HG03565 (cell line): ENCODE data around the gene PRKCQ.
"Not testable (repeated sequence)": the region's sequence is repeated elsewhere in the genome, so short reads cannot be mapped to it uniquely, and the experiment has no call there.

Experiments
- ATAC-seq: cut with Tn5 transposase; IDR thresholded peaks from one replicate; pipeline ENCODE4 v1.9.1; 2021; ENCODE audit warnings: mild to moderate bottlenecking, moderate library complexity; ENCODE audit not compliant: unreplicated experiment

Gene PRKCQ

DNA sequence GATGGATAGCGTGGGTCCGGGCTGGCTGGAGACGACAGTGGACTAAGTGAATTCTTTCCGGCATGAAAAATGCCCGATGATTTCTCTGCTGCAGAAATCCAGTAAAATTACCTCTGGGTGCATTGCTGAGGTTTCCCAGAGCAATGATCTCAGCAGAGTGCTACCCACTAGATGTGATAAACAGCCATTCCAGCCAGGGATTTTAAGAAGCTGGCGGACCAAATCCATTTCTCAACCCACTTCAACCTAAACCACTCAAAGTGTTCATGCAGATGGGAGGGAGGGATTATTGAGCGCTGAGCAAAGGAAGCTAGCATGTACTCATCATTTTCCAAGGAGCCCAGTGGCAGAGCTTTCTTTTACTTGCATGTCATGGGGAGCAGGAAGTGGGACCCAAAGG is 116.7 kb downstream of the PRKCQ start:
- no peak for ATAC-seq

DNA sequence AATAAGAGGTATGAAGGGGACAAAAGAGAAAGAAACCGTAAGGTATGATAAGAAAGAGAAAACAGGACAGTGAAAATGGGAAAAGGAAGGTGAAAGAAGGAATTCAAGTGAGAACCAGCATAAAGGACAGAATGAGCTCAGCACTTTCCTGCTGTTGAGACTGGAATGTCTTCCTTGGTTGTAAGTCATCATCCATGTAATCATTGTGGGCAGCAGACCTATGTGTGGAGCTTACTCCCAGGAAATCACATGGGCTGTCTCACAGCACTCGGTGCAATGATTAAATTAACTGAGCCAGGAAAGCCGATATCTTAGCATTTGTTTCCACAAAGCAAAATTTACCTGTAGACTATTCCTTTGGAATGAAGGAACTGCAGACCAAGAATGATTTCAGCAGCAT is 118.1 kb downstream of the PRKCQ start:
- ATAC-seq: no peak

DNA sequence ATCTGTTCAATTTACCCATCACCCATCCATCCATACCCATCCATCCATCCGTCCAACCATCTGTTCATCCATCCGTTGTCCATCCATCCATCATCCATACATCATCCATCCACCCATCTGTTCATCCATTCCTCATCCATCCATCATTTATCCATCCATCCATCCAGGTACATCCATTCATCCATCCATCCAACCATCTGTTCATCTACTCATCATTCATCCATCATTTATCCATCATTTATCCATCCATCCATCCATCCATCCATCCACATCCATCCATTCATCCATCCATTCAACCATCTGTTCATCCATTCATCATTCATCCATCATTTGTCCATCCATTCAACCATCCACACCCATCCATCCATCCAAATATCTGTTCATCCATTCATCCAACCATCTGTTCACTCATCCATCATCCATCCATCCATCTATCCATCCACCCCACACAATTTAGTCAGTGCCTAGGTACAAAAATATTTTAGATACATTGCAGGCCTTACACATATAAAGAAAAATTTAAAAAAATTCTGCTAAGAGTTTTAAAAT is 119.1 kb downstream of the PRKCQ start:
- ATAC-seq: no peak

DNA sequence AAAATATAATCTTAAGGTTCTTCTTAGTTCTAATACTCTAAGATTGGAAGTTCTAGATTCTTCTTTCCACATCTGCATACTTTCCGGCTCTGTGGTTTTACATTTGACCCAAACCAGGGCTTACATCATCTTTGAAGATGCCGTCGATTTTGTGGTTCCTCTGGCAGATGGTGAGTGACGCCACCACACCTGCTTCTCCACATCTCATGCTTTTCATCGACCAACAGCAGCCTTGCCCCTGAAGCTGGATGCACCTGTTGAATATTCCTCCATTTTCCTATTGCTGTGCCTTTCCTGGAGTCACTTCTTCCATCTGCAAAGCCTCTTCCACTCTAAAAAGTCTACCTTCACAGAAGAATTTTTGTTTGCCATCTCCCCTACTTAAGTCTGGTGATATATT is 121.3 kb downstream of the PRKCQ start:
- ATAC-seq: no peak

- ATAC-seq: no peak
These were observed 122.7 kb downstream of the PRKCQ start for GRCh38 chr10:6457376-6457775.

- ATAC-seq: no peak
These were observed 124.0 kb downstream of the PRKCQ start for GRCh38 chr10:6456067-6456466.

DNA sequence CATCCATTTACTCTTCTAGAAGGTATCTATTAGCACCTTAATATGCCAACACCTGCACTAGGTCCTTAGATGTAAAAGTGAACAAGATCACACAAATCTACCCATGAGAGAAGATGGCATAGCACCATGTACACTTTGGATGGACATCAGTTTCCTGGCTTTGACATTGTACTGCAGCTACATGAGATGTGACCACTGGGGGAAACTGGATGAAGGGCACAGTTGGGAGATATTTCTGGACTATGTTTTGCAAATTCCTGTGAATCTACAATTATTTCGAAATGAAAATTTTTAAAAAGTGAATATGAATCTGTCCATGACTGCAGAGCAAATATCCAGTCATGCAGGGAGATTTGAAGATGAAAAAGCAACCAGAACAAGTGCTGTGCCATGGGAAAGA is 124.5 kb downstream of the PRKCQ start:
- no peak for ATAC-seq

DNA sequence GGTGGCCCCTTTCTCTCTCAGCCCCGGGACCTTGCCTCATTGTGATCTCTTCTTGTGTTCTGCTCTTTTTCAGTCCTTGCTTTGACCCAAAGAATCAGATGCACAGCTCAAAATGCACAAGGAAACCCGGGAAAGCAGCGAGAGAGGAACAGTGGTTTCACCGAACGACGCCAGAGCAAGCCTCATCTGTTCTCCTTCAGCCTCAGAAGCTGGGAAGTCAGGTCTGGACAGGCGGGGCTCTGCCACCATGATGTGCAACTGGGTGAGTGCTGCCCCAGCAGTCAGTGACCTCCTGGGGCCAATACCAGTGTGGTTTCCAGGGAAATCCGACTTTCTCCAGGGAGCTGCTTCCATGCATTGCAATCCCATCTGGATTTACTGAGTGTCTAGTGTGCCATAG is 133.4 kb downstream of the PRKCQ start:
- no peak for ATAC-seq

- ATAC-seq: no peak
These were observed 134.3 kb downstream of the PRKCQ start for GRCh38 chr10:6445671-6446316.

DNA sequence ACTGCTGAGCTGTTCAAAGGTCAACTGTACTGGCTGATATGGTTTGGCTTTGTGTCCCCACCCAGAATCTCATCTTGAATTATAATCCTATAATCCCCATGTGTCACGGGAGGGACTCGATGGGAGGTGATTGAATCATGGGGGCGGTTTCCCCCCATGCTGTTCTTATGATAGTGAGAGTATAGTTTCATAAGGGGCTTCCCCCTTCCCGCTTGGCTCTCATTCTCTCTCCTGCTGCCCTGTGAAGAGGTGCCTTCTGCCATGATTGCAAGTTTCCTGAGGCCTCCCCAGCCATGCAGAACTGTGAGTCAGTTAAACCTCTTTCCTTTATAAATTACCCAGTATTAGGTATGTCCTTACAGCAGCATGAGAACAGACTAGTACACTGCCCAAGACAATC is 140.2 kb downstream of the PRKCQ start:
- not testable (repeated sequence) for ATAC-seq

DNA sequence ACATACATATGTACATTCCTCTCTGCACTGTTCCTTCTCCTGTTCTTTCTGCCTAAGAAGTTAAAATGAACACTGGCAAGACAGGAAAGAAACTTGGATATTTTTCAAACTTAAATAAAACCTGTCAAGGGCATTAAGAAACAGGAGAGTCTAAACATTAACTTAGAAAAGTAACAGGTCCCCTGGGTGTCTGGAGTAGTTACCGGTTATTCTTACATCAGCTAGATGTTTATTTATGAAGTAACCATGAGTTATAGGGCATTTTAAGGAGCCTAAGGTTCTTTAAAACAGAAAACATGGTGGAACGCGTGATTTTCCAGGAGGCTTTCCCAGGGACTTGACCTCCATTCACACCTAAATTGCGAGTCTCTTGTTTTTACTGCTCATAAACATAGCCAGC is 148.2 kb downstream of the PRKCQ start:
- ATAC-seq: no peak

GRCh38 chr10:6431186-6431585 is 148.9 kb downstream of the PRKCQ start:
- ATAC-seq: no peak

- no peak for ATAC-seq
These were observed 149.6 kb downstream of the PRKCQ start for GRCh38 chr10:6430423-6430980.

GRCh38 chr10:6427357-6427959 is 152.6 kb downstream of the PRKCQ start:
- no peak for ATAC-seq

GRCh38 chr10:6426317-6426716 is 153.8 kb downstream of the PRKCQ start:
- no peak for ATAC-seq

DNA sequence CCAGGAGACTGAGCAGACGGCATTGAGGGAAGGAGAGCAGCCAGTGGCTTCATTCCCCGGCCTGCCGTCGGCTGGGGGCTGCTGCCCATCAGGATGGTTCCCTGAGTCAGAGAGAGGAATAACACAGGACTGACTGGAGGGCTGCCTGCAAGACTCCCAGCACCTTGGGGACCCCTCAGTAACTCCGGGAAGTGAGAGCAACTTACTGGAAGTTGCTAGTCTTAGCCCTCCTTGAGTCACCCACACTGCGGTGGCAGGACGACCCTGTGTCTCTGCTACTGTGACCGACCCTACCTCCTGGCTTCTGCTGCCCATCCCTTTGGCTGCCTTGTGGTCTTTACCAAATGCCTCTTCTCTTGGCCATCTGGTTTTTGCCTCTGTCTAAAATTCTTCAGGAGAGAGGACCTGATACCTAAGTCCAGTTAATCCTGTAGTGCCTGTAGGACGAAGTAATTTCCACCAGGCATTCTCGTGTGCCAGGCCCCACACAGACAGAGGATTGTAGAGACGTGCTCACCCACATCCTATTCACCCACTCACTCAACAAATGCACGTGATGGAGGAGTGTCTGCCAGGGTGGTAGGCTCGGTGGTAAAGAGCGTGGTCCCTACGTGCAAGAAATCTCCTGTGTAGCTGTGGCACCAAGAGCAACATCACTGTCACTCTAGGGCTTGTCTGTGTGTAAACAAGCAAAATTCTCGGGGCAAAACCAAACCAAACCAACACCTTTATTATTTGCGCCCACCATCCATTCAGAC is 156.5 kb downstream of the PRKCQ start:
- no peak for ATAC-seq

- ATAC-seq: no peak
These were observed 157.1 kb downstream of the PRKCQ start for GRCh38 chr10:6423004-6423403.

GRCh38 chr10:6418613-6419216 is 161.4 kb downstream of the PRKCQ start:
- ATAC-seq: no peak

DNA sequence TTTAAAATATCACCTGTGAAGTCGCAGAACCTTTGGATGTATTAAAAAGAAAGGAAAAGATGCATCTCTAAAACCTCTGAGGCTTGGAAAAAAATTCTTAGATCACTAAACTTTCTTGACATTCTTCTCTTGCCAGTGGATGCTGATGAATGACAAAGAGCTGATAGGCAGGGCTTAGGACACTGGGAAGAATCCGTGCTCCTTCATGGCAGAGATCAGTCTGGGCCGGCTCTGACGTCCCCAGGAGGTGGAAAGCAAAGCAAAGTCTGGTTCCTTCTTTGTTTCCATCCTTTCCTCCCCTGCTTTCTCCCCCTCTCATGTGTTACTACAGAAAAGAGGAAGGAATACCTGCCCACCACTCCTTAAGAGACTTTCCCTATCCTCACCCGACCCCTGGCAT is 161.9 kb downstream of the PRKCQ start:
- ATAC-seq: no peak

DNA sequence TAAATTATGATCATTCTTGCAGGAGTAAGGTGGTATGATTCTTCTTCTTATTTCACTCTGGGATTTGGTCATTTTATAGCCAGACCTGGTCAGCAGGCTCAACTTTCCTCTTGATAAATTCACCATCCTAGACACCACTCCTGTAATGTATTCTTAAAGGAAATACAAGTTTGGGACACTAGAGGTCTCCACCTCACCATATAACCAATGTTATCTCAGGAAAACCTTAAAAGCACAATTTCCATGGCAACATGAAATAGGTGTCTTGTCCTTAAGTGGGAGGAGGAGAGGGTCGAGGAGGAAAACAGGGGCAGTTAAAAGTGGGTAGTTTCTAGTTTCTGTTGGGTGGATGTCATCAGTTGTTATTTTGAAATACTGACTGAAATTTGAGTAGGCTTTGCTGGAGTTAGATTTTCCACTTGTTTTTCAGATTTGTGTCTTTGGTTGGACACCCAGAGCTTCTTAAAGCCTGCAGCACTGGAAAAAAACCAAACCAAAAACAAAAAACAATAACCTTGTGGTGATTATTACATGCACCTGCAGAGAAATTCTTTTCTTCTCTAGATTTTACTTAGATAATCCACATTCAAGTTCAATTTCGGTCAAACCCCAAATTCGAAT is 163.1 kb downstream of the PRKCQ start:
- ATAC-seq: no peak

DNA sequence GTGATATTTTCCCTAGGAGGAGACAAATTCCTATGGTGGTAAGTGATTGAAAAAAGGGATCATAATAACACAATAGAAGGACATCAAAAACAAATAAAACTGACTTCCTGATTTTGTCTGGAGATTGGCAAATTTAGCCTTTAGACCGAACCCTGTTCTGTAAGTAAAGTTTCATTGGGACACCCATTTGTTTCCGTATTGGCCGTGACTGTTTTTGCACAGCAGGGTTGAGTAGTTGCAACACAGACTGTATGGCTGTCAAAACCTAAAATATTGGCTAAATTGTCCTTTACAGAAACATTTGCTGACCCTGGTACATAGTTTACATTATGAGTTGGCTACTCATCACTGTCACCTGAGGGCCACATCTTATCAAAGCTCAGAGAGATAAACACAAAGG is 168.6 kb downstream of the PRKCQ start:
- ATAC-seq: no peak
